GM12878 (cell line): ENCODE measurements around the gene CALR. TPM values are rescaled to one million over a fixed set of nuclear protein-coding genes. Genes with fewer than 3 reads are reported as not detected.

ENCODE experiments used
- ATAC-seq: fragments of 200-7000 bp; cut with Tn5 transposase; 3 replicates; pipeline ENCODE4 v1.9.1; 2020; ENCODE audit warnings: mild to moderate bottlenecking, moderate library complexity
- BruUV-seq: library from RNA; stranded (reverse); fragments of 400-500 nt; replicated peaks from 2 replicates; lab custom pipeline; 2021; lab: Mats Ljungman, UMichigan
- CTCF ChIA-PET: fragments of 300-600 bp; sonication (Branson Sonifier 250); formaldehyde crosslinking; extraction: SDS; loops from one replicate; lab custom pipeline; 2021; ENCODE audit warnings: inconsistent platforms; lab: Yijun Ruan, JAX
- POLR2A ChIA-PET: fragments of 350-600 bp; formaldehyde crosslinking; extraction: SDS; loops from one replicate; lab custom pipeline; 2021; ENCODE audit warnings: inconsistent platforms; lab: Charles Lee
- RAD21 ChIA-PET: fragments of 300-600 bp; sonication (Branson Sonifier 250); formaldehyde crosslinking; loops from one replicate; lab custom pipeline; 2023; ENCODE audit warnings: antibody characterized with exemption; ENCODE audit not compliant: unreplicated experiment; lab: Charles Lee
- SMC1A ChIA-PET: fragments of 300-600 bp; sonication (Branson Sonifier 250); formaldehyde crosslinking; loops from one replicate; lab custom pipeline; 2023; ENCODE audit not compliant: unreplicated experiment, uncharacterized antibody; lab: Charles Lee
- DNase-seq: peaks from one replicate; pipeline ENCODE4 v3.0.0-alpha.2; 2011; ENCODE audit warnings: low read depth, low spot score
- FAIRE-seq: peaks from 3 replicates; lab custom pipeline; 2011; peaks lifted over from hg19 to GRCh38; lab: Jason Lieb, UNC
- H2AFZ ChIP-seq: 2 replicates; pipeline ENCODE4 v1.6.0; 2011; ENCODE audit warnings: low read depth, low read length, control low read depth; ENCODE audit not compliant: control insufficient read depth
- H3K27ac ChIP-seq: 2 replicates; pipeline ENCODE4 v1.5.1; 2011; ENCODE audit warnings: control low read depth; ENCODE audit not compliant: control insufficient read depth, insufficient read depth
- H3K27me3 ChIP-seq, 2 experiments: replicated peaks in 1 of 2; 2 replicates each; pipeline versions ENCODE4 v1.6.0 to v1.6.1; 2011; ENCODE audit warnings: low read length in 1 of 2; ENCODE audit not compliant: control insufficient read depth in 2 of 2, insufficient read depth in 2 of 2
- H3K36me3 ChIP-seq, 2 experiments: 2 replicates each; pipeline ENCODE4 v1.5.1; 2011; ENCODE audit warnings: low read length in 1 of 2; ENCODE audit not compliant: control insufficient read depth in 2 of 2, insufficient read depth in 2 of 2
- H3K4me1 ChIP-seq: 2 replicates; pipeline ENCODE4 v1.6.1; 2011; ENCODE audit warnings: mild to moderate bottlenecking, low read length, moderate library complexity, mixed read lengths; ENCODE audit not compliant: control insufficient read depth, insufficient read depth
- H3K4me2 ChIP-seq: 2 replicates; pipeline ENCODE4 v1.6.0; 2011; ENCODE audit warnings: control low read depth; ENCODE audit not compliant: control insufficient read depth, insufficient read depth
- H3K4me3 ChIP-seq: fragments of 200-600 bp; sonication (generic); 2 replicates; pipeline ENCODE4 v1.5.1; 2016
- H3K79me2 ChIP-seq: 2 replicates; pipeline ENCODE4 v1.6.0; 2011; ENCODE audit warnings: low read length; ENCODE audit not compliant: control insufficient read depth, insufficient read depth
- H3K9ac ChIP-seq: 2 replicates; pipeline ENCODE4 v1.8.0; 2011; ENCODE audit warnings: low read length, control low read depth, mixed read lengths; ENCODE audit not compliant: control insufficient read depth, insufficient read depth
- H3K9me3 ChIP-seq: replicated peaks from 3 replicates; pipeline ENCODE4 v1.5.1; 2011; ENCODE audit warnings: mild to moderate bottlenecking, low read length; ENCODE audit not compliant: control insufficient read depth, insufficient read depth
- H4K20me1 ChIP-seq: 2 replicates; pipeline ENCODE4 v1.6.0; 2011; ENCODE audit not compliant: control insufficient read depth, insufficient read depth
- BHLHE40 ChIP-seq, 2 experiments: fragments of 450-650 bp in 1 of 2; IDR thresholded peaks; 2 replicates each; pipeline ENCODE4 v1.6.1; 2011 to 2017; ENCODE audit warnings: low read depth in 2 of 2, borderline replicate concordance in 1 of 2, improper control_type of control experiment in 1 of 2, low read length in 1 of 2, mild to moderate bottlenecking in 1 of 2
- ELK1 ChIP-seq: IDR thresholded peaks from 2 replicates; pipeline ENCODE4 v1.6.1; 2012; ENCODE audit warnings: low read depth, low read length, improper control_type of control experiment
- HSF1 ChIP-seq: fragments of 150-350 bp; IDR thresholded peaks from 2 replicates; pipeline ENCODE4 v1.6.1; 2014; ENCODE audit warnings: mild to moderate bottlenecking, low read depth, low read length
- PRDM15 ChIP-seq: fragments of 450-650 bp; formaldehyde crosslinking; IDR thresholded peaks from 2 replicates; pipeline ENCODE4 v1.4.0; 2020; ENCODE audit warnings: mild to moderate bottlenecking, moderate library complexity
- RBBP5 ChIP-seq: fragments of 200-600 bp; sonication (generic); conservative IDR thresholded peaks from 2 replicates; pipeline ENCODE4 v1.6.1; 2016
- RCOR1 ChIP-seq: conservative IDR thresholded peaks from 2 replicates; pipeline ENCODE4 v1.6.1; 2012; ENCODE audit warnings: low read depth, low read length, improper control_type of control experiment
- RUNX3 ChIP-seq: IDR thresholded peaks from 2 replicates; pipeline ENCODE4 v1.6.1; 2012; ENCODE audit warnings: low read length, inconsistent platforms
- SP1 ChIP-seq: IDR thresholded peaks from one replicate; pipeline ENCODE4 v1.6.1; 2011; ENCODE audit warnings: low read depth, low read length
- SPI1 ChIP-seq: IDR thresholded peaks from 2 replicates; pipeline ENCODE4 v1.6.1; 2011; ENCODE audit warnings: low read depth, mild to moderate bottlenecking, low read length, moderate library complexity, borderline replicate concordance; ENCODE audit not compliant: insufficient read depth
- ZNF207 ChIP-seq: fragments of 450-650 bp; IDR thresholded peaks from 2 replicates; pipeline ENCODE4 v1.6.1; 2014; ENCODE audit warnings: antibody characterized with exemption, mild to moderate bottlenecking, borderline replicate concordance
- WGBS: methylation state at CpG from one replicate; pipeline ENCODE4 v1.1.6; 2016; ENCODE audit warnings: low lambda C conversion rate; ENCODE audit not compliant: insufficient replicate concordance, insufficient coverage; ENCODE audit errors: missing lambda C conversion rate; 5-methylcytosine and 5-hydroxymethylcytosine counted together
- in situ Hi-C: fragments of 300-500 bp; cut with MboI; formaldehyde crosslinking; loops from 9 replicates; pipeline ENCODE4 v1.14.3; 2018; ENCODE audit warnings: mixed read lengths
- intact Hi-C: fragments of 100-400 bp; cut with micrococcal nuclease; formaldehyde crosslinking; loops from one replicate; pipeline ENCODE4 v1.14.2; 2022; ENCODE audit not compliant: unreplicated experiment
- polyA plus RNA-seq, 11 experiments: library from polyadenylated mRNA; depleted of rRNA in 4 of 11; unstranded in 6 of 11; stranded (reverse) in 5 of 11; fragments of >200 nt; fragmentation: Nextera tagmentation in 4 of 11; fragmentation: Illumina TruSeq in 1 of 11; extraction: Ambion mirVana in 4 of 11; extraction: Trizol in 1 of 11; gene quantifications; 1 replicate in 1 of 11; 2 replicates in 10 of 11; pipeline versions ENCODE4 v1.2.1 to v1.2.3, GENCODE V29; 2011 to 2016; ENCODE audit warnings: inconsistent platforms in 2 of 11, missing spikeins in 2 of 11, low read depth in 1 of 11
- total RNA-seq, 4 experiments: library from RNA; depleted of rRNA in 3 of 4; stranded (reverse); fragments of >200 nt in 3 of 4; fragmentation: Illumina TruSeq in 1 of 4; extraction: Trizol in 1 of 4; gene quantifications; 2 replicates each; pipeline versions ENCODE4 v1.2.1 to v1.2.3, GENCODE V29; 2013 to 2021

CALR gene
- total and polyA plus RNA-seq, 10 of the 15 experiments (the other 5 are each of a cell fraction or from before 2014, with no cell fraction given): 202 to 1,451 (median 749) TPM

GRCh38 chr19:12947702-12948611 is 9.5 kb downstream of the CALR start (continued):
- no peak for TF ChIP-seq PRDM15 (CRISPR knock-in tag)

GRCh38 chr19:12948612-12949362 is 10.4 kb downstream of the CALR start:
- Histone ChIP-seq H3K27me3 (no peaks in the 10 kb centered on the region), H3K36me3 (peaks cover 23 to 32% of the 10 kb centered on the region in 2 experiments), H3K9ac (no peak overlapping the region), H4K20me1 (no peaks in the 10 kb centered on the region), H3K9me3 (no peaks in the 10 kb centered on the region), H2AFZ (no peak overlapping the region), H3K79me2 (peaks cover 26% of the 10 kb centered on the region), H3K4me3 (no peak overlapping the region), H3K27ac (no peak overlapping the region), H3K4me2 (no peak overlapping the region), H3K4me1 (peaks cover 14% of the 10 kb centered on the region)
- FAIRE-seq: no peak
- no peak for DNase-seq
- no peak for TF ChIP-seq BHLHE40 (IDR thresholded peaks at IDR 0.05; ENCODE audit: borderline replicate concordance in 1 of 2, low read depth in 2 of 2, low read length in 1 of 2)
- TF ChIP-seq RCOR1: no peak
- TF ChIP-seq ZNF207: no peak
- TF ChIP-seq SPI1: no peak
- no peak for TF ChIP-seq RBBP5
- TF ChIP-seq RUNX3: no peak
- TF ChIP-seq ELK1: no peak
- TF ChIP-seq HSF1: no peak
- TF ChIP-seq SP1: no peak
- RAD21 ChIA-PET: no interaction called here
- in situ Hi-C loops (no loop called here), intact Hi-C loops (no loop called here)
- BruUV-seq: no TSS peak
- POLR2A ChIA-PET: interaction anchor here (0.6 kb wide), 1 partner anchor 169 kb away, joined by 3 read pairs; no protein-coding TSS in a partner anchor
- 95% methylated on average over 30 of the region's 30 CpGs for WGBS
- CTCF ChIA-PET: interaction anchor here (0.5 to 1.0 kb wide), 2 partner anchors 17 to 64 kb away, joined by 3 to 5 read pairs; no protein-coding TSS in a partner anchor
- SMC1A ChIA-PET: no interaction called here
- no peak for ATAC-seq
